Fibroblast of pulmonary artery (primary cell): Measurements from ENCODE around the gene RGS19.

Source experiments
- DNase-seq: peaks from one replicate; pipeline ENCODE4 v3.0.0-alpha.2; 2010; ENCODE audit warnings: low read depth
- H3K4me3 ChIP-seq: replicated peaks from 2 replicates; pipeline ENCODE4 v1.5.1; 2011; ENCODE audit warnings: low read depth, mild to moderate bottlenecking, control low read depth, low read length, moderate library complexity
- CTCF ChIP-seq: IDR thresholded peaks from 2 replicates; pipeline ENCODE4 v1.5.1; 2011; ENCODE audit warnings: mild to moderate bottlenecking, control low read depth, low read length, inconsistent platforms; ENCODE audit errors: missing control alignments

RGS19 gene

DNA sequence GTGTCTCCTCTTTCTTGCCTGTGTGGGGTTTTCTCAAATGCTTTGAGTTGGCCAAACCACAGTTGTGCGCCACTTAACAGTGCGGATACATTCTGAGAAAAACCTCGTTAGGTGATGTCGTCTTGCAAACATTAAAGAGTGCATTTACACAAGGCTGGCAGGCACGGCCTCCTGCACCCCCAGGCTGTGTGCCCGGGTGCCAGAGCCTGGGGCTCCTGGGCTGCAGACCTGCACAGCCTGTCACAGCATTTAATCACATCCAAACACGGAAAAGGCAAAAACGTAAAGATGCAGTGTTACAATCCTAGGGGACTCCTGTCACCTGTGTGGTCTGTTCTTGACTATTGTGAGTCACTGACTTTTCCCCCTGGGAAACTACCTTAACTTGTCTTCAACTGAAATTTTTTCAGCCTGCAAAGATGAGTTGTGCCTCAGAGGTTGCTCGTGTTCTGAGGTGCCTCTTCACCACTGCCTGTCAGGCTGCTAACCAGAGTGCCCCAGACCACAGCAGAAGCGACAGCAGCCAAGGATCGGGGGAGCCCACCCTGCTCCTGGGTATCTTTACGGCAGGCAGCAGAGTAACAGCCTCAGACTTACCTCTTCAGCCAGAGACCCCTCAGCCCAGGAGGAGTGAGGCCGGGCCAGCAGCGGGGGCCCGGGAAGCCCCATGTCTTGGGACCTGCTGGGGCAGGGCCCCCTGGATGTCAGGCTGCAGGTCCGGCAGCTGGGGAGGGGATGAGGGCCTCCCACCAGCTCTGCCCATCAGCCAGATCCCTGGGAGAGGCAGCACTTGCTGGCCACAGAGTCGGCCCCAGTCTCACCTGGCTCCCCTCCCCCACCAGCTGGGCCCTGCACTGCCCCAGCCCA, 44.0 kb downstream of the RGS19 start:
- no peak for DNase-seq
- no peak overlapping the region for H3K4me3 ChIP-seq

GRCh38 chr20:64033981-64034493, 45.3 kb downstream of the RGS19 start:
- no peak for DNase-seq
- no peak overlapping the region for H3K4me3 ChIP-seq
- no peak for TF ChIP-seq CTCF

More for the DNA sequence above, 44.0 kb downstream of the RGS19 start:
- TF ChIP-seq CTCF = no peak

DNA sequence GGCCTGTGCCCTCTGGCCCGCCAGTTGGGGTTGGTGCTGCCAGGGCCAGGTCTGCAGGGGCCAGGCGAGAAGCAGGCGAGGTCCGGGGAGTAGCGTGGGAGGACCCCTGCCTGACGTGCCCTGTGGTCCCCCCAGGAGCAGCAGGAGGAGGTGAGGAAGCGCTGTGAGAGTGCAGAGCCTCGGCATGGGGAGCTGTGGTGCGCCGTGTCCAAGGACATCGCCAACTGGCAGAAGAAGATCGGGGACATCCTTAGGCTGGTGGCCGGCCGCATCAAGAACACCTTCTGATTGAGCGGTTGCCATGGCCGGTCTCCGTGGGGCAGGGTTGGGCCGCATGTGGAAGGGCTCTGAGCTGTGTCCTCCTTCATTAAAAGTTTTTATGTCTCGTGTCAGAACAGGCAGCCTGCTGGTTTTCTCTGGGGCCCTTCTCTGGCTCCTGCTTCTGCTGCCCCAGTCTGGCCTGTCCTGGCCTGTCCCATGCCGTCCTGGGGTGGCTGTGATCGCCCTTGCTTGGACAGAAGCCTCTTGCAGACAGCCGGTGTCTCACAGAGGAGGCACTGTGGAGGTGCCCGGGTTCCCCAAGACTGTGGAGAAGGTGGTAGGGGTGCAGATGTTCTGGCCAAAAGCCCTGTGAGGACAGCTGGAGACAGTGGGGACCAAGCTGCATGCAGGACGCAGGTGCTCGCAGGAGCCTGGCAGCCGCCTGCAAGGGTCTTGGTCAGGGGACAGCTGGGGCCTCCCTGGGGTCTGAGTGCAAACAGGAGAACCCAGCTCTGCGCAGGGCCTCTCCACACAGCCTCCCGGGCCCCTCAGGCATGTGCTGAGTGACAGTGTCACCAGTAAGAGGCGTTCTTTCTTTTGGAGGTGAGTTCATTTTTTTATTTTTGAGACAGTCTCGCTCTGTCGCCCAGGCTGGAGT, 46.4 kb downstream of the RGS19 start:
- no peak for DNase-seq
- H3K4me3 ChIP-seq = no peak overlapping the region
- no peak for TF ChIP-seq CTCF

DNA sequence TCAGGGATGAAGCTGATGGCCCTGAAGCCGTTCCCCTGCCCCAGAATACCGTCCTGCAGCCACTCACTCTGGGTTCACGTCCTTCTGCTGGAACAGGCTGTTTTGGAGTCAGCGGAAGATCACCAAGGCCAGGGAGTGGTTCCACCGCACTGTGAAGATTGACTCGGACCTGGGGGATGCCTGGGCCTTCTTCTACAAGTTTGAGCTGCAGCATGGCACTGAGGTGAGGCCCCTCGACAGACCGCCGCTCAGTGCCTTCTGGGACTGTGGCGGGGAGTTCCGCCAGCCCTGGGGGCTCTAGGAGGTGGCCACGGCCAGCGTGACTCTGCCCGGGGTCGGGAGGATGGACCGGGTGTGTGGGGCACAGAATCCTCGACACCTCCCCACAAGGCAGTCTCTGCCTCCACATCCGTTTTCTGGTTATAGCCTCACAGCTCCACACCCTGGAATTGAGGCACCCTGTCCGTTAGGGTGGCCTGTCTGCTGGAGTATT, 47.5 kb downstream of the RGS19 start:
- no peak for DNase-seq
- no peak for TF ChIP-seq CTCF
- H3K4me3 ChIP-seq = no peak overlapping the region

DNA sequence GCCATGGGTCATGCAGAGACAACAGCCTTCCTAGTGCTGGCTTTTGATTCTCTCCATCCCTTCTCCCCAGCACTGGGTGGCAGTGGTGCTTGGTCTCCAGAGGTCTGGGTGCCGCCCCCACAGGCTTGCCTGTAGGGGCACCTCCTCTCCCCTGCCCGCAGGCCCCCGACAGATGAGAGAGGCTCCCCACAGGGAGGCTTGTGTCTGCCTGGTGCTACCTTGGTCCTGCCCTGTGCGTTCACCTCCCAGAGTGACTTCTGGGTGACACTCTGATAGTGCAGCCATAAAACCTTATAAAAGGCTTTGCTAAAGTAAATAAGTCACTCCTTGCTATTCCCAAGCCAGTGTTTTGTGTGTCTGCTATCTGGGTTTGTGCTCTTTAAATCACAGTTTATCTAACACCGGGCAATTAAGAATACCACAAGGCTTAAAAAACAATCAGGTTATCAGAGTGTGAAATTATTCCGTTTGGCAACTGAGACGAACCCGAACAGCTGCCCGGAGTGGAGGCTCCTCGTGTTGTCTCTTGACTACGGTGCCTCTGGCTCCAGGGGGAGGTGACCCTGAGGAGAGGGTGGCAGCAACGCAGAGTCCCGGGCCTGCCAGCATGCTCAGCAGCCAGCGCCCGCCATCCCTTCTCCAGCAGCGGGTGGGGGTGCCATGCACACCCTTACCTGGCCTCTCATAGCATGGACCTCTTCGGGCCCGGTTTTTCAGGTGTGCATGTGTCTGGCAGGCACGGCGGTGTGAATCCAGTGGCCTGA, 48.8 kb downstream of the RGS19 start:
- TF ChIP-seq CTCF = no peak
- DNase-seq = no peak
- no peak overlapping the region for H3K4me3 ChIP-seq
